ENCODE data around the gene ERVK3-1.

ERVK3-1 gene

GRCh38 chr19:58364146-58364545 lies 59.0 kb downstream of the ERVK3-1 start:
- no peak for DNase-seq

Measured in NCI-H187 (cell line).